HG03066 (cell line): ENCODE measurements around the gene LHB.
"Not testable (repeated sequence)": the region's sequence is repeated elsewhere in the genome, so short reads cannot be mapped to it uniquely, and the experiment has no call there.

Experiments used
- ATAC-seq: cut with Tn5 transposase; IDR thresholded peaks from one replicate; pipeline ENCODE4 v1.9.1; 2021; ENCODE audit warnings: low read depth; ENCODE audit not compliant: unreplicated experiment

Gene LHB

DNA sequence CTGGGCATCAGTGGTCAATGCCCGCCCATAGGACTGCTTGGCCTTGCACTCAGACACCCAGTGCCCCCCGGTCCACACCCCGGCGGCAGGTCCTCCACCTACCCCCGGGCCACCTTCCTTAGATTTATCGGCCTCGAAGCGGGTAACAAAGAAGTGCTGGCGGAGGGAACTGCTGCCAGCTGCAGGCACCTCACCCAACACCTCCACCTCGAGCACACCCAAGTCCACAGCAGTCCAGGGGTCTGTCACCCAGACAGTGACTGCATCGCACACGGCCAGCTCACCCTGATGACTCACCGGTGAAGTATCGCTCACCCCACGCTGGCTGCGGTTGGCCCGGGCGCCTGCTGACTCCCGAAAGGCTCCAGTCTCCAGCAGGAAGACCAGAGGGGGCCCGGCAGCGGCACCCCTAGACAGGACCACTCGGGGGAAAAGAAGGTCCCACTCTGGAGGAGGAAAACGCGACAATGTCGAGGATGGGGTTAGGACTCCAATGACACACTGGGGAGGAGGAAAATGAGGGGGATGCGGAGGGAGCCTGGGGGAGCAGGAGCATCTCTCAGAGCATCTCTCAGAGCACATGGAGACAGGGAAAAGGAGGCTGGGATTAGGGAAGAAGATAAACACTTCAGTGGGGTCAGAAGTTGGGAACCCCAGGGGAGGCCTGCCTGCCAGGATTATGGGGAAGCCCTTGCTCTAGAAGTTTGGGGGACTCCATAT, 21.8 kb upstream of the LHB start:
- not testable (repeated sequence) for ATAC-seq

DNA sequence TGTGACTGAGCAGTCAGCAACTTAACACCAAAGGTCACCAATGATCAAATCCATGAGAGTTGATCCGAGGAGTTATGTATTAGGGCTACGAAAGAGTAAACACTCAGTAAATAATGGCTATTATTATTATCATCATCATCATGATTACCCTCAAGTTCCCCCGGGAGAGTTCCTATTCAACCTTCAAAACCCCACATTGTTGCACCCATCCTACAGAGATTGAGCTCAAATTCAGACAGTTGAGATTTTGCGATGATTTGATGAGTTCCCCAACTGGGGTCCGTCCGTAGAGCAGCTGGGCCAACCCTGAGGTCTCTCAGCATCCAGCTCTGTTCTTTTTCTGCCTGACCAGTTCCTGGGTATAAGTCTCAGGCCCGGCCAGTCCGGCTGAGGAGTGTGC, 21.2 kb upstream of the LHB start:
- not testable (repeated sequence) for ATAC-seq

DNA sequence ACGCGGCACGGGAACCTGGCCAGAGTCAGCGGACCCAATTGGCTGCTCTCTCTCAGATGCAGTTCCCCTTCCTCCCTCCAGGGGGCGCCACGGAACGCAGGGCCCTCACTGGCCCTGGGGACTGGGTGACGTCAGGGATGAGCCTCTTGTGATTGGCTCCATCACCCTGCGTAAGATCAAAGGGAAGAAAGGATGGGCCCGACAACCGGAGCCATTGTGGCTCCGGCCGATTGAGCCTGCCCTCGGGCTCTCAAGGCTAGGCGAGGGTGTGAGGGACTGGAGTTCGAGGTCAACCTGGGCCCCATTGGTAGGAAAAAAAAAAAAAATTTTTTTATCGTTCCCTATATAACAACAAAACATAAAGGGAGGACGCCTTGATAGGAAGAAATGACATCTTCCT, 19.9 kb upstream of the LHB start, which contains the start of gene CGB1:
CGB1 (minus strand) TSS at position 81 of the 400 bp plus-strand sequence. CDS start 184 bp downstream, outside the sequence.
- ATAC-seq, result not testable (repeated sequence)

DNA sequence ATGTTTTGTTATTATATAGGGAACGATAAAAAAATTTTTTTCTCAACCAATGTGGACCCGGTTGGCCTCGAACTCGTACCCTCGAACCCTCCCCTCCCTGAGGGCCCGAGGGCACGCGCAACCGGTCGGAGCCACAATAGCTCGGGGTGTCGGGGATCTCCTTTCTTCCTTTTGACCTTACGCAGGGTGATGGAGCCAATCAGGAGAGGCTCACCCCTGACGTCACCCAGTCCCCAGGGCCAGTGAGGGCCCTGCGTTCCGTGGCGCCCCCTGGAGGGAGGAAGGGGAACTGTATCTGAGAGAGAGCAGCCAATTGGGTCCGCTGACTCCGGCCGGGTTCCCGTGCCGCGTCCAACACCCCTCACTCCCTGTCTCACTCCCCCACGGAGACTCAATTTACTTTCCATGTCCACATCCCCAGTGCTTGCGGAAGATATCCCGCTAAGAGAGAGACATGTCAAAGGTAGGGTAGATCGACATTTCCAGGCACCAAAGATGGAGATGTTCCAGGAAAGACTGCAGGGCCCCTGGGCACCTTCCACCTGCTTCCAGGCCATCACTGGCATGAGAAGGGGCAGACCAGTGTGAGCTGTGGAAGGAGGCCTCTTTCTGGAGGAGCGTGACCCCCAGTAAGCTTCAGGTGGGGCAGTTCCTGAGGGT, 14.9 kb upstream of the LHB start, which contains the start of gene CGB2:
CGB2 (plus strand) TSS at position 249 of the 660 bp plus-strand sequence; CDS start at position 455, 206 bp downstream.
- ATAC-seq, result not testable (repeated sequence)

DNA sequence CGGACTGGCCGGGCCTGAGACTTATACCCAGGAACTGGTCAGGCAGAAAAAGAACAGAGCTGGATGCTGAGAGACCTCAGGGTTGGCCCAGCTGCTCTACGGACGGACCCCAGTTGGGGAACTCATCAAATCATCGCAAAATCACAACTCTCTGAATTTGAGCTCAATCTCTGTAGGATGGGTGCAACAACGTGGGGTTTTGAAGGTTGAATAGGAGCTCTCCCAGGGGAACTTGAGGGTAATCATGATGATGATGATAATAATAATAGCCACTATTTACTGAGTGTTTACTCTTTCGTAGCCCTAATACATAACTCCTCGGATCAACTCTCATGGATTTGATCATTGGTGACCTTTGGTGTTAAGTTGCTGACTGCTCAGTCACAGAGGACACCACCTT, 13.4 kb upstream of the LHB start:
- not testable (repeated sequence) for ATAC-seq

DNA sequence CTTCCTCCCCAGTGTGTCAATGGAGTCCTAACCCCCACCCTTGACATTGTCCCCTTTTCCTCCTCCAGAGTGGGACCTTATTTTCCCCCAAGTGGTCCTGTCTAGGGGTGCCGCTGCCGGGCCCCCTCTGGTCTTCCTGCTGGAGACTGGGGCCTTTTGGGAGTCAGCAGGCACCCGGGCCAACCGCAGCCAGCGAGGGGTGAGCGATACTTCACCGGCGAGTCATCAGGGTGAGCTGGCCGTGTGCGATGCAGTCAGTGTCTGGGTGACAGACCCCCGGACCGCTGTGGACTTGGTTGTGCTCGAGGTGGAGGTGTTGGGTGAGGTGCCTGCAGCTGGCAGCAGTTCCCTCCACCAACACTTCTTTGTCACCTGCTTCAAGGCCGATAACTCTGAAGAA, 12.9 kb upstream of the LHB start:
- not testable (repeated sequence) for ATAC-seq

DNA sequence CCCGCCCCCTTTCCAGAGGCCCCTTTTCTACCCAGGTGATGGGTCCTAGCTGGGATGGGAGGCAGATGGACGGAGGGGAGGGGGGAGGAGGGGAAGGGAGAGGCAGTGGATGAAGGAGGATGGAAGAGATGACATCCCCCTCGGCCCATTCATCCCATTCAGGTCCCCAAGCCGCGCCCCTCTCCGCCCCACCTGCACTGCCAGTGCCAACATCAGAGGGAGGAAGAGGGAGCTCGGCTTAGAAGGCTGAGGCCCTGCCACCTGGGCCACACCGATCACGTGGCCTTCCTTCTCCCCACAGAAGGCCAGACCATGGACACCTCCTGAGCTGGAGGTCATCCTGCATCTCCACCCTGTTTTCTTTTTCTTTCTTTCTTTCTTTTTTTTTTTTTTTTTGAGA, 11.8 kb upstream of the LHB start:
- not testable (repeated sequence) for ATAC-seq

DNA sequence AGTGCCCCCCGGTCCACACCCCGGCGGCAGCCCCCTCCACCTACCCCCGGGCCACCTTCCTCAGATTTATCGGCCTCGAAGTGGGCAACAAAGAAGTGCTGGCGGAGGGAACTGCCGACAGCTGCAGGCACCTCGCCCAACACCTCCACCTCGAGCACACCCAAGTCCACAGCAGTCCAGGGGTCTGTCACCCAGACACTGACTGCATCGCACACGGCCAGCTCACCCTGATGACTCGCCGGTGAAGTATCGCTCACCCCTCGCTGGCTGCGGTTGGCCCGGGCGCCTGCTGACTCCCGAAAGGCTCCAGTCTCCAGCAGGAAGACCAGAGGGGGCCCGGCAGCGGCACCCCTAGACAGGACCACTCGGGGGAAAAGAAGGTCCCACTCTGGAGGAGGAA, 8.7 kb upstream of the LHB start:
- not testable (repeated sequence) for ATAC-seq

DNA sequence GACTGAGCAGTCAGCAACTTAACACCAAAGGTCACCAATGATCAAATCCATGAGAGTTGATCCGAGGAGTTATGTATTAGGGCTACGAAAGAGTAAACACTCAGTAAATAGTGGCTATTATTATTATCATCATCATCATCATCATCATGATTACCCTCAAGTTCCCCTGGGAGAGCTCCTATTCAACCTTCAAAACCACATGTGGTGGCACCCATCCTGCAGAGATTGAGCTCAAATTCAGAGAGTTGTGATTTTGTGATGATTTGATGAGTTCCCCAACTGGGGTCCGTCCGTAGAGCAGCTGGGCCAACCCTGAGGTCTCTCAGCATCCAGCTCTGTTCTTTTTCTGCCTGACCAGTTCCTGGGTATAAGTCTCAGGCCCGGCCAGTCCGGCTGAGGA, 8.2 kb upstream of the LHB start:
- ATAC-seq, result not testable (repeated sequence)

DNA sequence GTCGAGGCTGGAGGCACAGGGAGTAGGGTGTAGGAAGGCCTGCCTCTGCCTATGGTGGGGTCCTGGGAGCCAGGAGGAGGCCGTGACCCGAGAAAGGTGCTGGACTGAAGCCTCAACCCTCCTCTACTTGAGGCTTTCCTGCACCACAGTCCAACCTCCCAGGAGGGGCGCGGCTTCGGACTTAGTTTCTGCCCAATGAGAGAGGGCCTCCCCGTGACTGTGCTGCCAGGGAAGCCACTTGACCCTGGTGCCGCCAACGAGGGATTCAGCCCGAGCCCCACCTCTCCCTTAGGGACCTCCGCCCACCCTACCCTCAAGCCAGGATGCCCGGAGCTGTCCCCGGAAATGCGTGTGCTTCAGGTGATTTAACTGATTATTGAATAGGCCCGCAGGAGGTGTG, 7.3 kb upstream of the LHB start, which contains the start of gene CGB3:
CGB3 (minus strand) TSS at position 101 of the 400 bp plus-strand sequence. CDS start 362 bp downstream, outside the sequence.
- not testable (repeated sequence) for ATAC-seq

DNA sequence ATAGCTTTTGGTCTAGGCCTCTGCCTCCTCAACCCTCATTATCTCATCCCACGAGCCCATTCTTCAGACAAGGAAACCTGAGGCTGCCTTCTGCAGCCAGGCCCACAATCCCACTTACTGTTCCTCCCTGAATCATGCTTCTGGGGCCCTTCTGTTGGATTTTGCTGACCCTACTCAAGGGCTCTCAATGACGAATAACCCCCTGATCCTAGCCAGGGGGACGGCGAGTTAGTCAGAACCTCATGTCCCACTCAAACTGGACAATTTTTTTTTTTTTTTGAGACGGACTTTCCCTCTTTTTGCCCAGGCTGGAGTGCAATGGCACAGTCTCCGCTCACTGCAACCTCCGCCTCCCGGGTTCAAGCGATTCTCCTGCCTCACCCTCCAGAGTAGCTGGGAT, 5.2 kb upstream of the LHB start:
- no peak for ATAC-seq

DNA sequence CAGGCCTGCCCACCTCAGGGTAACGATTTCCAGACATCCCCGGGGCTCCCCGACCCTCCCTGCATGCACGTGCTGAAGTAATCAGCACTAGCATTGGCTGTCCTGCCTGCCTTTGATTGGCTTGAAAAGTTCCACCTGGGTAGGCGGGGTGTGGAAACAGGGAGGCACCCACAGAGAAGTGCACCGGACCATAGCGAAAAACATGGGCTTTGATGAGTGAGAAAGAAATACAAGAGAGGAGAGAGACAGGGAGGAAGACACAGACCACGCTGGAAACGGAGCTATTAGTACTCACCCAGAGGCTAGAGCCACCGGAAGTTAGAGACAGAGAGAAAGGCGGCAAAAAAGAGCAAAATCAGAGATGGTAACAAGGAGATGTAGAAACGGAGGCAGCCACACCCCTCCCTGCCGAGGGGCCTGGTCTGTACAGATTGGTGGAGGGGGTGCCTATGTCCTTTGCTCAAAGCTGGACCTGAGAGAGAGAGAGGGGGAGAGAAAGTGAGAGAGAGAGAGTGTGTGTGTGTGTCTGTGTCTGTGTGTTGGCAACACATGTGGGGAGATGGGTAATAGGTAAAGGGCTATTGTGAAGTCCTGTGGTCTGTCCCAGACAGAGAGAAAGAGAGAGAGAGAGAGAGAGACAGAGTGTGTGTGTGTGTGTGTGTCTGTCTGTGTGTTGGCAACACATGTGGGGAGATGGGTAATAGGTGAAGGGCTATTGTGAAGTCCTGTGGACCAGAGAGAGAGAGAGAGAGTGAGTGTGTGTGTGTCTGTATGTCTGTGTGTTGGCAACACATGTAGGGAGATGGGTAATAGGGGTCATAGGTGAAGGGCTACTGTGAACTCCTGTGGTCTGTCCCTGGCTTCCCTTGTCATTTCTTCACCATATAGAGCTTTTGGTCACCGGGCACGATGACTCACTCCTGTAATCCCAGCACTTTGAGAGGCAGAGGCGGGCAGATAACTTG, 4.3 kb upstream of the LHB start:
- ATAC-seq, result no peak

DNA sequence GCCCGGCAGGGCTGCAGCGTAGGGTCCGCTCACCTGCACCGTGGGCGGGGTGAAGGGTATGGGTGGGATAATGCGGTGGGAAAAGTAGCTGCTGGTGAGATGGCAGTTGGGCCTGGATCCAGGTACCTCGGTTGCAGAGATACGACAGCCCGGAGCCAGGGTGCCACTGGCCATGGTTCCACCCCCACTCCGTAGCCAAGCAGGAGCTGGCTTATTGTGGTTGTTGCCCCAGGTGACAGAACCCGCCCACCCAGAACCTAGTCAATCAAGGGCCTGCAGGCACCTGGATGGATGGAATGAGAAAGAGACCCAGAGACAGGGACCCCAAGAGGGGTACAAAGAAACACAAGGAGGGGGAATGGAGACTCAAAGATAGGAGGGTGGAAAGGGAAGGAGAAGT, 3.5 kb upstream of the LHB start:
- ATAC-seq, result no peak

DNA sequence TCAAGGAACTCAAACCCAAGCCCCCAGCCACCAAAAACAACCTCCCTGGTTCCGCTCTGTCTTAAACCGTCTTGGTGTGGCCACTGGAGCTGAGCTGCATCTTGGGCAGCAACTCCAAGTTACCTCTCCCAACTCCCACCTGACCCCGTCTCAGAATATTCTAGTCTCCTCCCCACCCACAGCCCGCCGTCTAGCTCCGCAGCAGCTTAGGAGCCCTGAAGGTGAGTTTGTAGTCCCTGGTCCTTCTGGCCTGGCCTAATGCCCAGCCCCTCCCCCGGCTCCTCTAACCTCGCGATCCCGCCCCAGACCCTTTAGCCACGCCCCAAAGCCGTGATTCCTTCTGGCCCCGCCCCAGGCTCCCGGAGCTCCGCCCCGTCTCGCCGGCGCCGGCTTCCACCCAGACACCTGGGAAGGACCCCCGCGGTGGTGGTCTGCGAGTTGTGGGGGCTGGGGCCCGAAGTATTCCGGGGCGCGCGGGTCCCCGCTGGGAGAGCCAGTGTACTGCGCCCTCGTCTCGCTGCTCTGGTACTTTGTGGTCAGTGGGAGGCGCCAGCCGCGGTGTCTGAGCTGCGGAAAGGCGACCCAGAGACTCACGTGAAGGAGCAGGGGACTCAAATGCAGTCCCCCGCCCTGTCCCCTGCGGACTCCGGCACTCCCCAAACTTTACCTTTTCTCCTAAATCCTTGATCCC, 2.5 kb upstream of the LHB start:
- ATAC-seq, result no peak

DNA sequence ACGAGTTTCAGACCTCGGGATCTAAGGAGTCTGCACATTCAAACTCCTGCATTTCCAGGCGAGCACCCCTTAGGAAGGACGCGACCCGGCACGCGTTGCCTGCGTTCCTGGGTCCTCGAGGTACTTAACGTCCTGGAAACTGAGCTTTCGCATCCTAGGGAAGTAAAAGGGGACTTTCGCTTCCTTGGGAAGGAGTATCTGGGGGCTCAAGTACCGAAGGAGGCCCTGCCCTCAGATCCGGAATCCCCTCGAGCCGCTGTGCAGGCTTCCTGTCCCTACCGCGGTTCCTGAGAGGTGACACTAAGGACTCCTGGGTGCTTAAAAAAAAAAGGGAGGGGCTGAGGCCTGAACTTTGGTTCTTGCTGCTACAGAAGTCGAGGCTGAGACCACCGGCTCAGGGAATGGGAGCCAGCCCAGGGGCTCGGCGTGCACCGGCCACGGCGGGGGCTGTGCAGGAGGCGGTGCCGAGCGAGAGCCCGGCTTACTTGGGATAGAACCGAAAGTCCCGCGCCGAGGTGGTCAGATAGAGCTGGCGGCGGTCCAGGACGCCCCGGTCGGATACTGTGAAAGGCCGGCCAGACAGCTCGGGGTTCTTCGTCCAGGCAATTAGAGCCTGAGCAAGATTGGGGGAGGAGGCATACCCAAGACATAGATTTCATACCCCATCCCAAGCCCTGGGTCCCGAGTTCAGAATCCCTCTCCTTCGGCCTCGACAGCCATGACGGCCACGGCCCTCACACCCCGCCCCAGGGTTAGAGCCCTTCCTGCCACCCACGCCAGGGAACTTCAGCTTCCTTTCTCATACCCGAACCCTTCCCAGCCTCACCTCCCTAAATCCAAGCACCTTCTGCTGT, 1.7 kb upstream of the LHB start:
- not testable (repeated sequence) for ATAC-seq

DNA sequence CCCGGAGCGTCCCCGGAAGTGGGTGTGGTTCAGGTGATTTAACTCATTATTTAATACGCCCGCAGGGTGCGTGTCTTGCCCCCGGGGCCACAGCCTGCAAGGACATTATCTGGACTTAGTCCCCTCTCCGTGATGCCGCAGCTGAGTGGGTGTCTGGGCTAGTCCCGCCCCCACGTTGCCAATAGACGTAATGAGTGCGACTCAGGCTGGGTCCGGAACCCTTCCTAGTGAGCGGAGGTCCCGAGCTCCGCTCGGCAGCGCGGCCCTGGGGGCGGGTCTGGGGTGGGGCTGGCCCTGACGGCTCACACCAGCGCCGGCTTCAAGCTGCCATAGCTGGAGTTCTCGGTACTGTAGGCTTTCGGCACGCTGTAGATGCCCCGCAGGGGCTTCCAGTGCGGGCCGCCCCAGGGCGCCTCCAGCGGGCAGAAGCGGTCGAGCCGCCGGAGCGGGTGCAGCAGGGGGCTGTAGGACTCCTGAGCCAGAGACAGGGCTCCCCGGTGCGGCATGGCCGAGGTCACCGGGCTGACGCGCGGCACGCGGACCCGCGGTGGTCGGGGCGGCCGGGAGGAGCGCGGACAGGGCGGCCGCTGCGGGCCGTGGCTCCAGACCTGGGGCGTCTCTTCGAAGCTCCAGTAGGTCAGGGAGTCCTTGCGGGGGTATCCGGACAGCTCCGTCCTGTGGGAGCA, 918 bp upstream of the LHB start:
- no peak for ATAC-seq

DNA sequence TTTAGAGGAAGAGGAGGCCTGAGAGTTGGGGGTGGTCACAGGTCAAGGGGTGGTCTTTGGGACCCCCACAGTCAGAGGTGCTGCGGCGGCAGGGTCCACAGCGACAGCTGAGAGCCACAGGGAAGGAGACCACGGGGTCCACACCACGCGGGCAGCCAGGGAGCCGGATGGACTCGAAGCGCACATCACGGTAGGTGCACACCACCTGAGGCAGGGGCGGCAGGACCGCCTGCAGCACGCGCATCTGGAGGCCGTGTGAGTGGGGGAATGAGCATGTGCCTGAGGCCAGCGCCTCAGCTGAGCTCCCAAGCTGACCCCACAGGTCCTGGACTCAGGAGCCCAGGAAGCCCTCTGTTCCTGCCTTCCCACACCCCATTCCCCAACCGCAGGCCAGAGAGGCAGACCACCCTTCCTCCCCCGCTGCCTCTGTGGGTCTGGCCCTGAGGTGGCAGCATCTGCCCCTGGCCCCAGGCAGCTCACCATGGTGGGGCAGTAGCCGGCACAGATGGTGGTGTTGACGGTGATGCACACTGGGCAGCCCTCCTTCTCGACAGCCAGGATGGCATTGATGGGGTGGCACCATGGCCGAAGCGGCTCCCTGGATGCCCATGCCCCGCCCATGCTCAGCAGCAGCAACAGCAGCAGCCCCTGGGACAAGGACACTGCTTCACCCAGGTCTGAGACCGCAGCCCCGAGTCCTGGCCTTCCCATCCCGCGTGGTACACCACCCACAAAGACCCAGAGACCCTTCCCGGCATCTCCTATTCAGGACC, 638 bp downstream of the LHB start:
- ATAC-seq, result no peak

DNA sequence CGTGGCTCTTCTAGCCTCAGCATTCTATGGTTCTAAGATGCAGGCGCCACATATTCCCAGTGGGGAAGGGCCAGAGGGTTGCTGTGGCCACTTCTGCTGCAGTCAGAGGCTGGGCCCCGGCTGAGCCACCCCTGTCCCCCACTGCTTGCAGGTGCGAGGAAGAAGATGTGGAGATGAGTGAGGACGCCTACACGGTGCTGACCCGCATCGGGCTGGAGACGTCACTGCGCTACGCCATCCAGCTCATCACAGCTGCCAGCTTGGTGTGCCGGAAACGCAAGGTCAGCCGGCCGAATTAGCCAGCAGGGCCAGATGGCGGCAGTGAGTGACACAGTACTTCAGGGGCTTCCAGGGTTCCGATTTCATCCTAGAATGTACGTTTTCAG, 2.0 kb downstream of the LHB start:
- no peak for ATAC-seq
